ENCODE measurements around the gene PAK6.

PAK6 gene

DNA sequence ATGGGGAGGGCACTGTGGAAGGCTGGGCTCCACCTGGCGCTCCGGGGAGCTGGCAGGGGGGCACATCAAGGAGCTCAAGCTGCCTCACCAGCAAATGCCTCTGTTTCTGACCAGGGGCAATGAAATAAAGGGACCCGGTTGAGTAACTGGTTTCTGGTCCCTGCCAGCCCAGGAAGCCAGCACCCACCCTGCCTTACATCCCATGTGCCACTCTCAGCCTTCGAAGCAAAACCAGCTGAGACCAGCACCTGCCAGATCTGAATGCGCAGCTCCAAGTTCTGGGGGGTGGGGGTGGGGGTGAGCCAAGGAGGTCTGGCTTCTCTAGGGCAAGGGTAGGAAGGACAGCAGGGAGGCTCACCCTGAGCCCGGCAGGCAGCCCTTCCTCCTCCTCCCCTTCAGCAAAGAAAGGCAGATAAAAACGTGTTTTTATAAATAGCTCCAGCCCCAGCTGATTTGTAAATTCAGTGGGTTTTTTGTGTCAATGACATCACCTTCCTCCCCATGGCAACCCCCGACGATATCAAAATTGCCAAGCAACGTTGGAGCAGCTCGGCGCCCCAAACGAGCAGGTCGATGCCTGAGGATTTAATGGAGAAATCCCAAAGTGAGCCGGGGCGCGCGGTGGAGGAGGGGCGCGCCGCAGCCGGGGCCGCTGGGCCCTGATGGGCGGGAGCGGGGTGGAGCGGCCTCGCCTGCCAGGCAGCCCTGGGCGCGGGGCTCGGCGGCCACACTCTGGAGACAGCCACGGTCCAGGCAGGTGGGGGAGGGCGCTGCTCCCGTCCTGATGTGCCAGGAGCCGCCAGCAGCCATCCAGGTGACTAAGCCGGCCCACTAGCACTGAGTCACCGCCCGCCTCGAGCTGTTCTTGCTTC lies at the start of gene PAK6:
Gene PAK6 (plus strand): TSS at position 532 of the 872 bp plus-strand sequence. CDS start 25,723 bp downstream, outside the sequence.
- peak; percentile 53 for DNase-seq (ENCODE audit: low read depth)

DNA sequence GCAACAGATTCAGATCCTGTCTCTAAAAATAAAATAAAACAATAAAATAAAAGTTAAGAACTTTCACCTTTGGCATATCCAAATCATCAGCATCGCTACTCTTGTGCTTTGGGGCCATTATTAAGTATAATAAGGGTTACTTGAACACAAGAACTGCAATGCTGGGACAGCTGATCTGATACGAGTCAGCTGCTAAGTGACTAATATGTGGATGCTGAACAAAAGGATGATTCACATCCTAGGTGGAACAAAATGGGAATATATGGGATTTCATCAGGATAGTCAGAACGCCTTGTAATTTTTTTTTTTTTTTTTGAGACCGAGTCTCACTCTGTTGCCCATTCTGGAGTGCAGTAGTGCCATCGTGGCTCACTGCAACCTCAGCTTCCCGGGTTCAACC lies 48.3 kb upstream of the PAK6 start:
- DNase-seq (ENCODE audit: low read depth), result no peak

DNA sequence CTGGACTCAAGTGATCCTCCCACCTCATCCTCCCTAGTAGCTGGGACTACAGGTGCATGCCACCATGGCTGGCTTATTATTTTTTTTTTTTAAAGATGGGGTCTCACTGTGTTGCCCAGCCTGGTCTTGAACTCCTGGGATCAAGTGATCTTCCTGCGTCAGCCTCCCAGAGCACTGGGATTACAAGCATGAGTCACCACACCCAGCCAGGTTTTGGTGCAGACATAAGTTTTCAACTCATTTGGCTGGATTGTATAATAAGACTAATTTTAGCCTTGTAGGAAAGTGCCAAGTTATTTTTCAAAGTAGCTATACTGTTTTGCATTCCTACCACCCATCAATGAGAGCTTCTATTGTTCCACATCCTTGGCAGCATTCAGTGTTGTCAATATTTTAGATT lies 45.9 kb upstream of the PAK6 start:
- no peak for DNase-seq (ENCODE audit: low read depth)

DNA sequence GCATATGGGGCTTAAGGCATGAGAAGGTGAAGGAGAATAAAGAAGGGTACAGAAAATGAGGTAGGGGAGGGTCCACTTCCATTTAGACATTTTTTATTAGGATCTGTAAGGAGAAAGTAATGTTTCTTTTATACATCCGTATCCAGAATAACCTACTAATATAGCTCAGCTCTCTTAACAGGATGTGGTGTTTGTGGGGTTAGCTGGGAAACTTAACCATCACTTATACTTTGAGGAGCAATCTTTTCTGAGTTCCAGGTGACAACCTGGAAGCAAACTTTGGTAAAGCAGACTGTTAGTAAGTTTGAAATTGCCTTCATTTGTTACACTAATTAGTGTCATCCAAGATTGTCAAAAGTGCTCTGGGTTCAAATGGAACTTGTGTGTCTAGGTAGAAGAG lies 41.4 kb upstream of the PAK6 start:
- no peak for DNase-seq (ENCODE audit: low read depth)

DNA sequence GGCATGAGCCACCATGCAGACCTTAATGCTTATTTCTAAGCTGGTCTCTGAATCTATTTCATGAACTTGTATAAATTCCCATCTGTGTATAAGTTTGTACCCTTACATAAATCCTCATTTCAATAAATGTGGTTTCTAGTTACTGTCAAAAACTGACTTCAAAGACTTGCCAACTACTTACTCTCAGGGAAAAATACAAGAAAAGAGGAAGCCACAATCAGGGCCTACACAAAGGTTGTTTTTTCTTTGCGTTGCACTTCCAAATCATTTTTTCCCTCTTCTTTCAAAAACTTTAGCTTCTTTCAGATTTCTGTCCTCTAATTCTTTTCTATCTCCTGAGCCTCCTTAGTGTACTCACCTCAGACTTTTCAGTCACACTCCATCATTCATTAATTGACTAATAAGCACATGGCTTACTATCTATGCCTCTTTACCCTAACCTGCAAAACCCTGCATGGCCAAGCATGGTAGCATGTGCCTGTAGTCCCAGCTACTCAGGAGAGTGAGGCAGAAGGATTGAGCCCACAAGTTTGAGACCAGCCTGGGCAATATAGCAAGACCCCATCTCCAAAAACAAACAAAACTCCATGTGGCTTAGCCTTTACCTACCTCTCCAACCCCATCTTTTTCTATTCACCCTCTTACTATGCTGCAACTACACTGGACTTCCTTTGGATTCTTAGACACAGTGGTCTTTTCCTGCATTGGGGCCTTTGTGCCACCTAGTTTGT lies 40.3 kb upstream of the PAK6 start:
- DNase-seq (ENCODE audit: low read depth), result no peak

DNA sequence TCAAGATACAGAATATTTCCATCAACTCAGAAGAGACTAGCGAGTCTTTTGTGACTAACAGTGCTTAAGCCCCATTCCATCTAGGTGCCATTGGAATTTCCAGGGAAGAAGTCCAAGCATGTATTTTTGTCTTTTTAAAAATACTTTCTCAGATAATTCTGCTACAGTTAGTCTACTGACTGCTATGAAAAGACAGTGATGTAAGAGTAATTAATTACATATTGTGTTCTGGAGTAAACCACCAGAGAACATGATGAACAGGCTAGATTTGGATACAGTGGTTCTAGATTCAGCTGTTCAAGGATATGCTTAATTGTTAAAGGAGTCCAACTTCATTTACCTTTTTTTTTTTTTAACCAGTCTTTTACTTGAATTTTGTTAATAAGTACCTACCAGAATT lies 34.8 kb upstream of the PAK6 start:
- no peak for DNase-seq (ENCODE audit: low read depth)

DNA sequence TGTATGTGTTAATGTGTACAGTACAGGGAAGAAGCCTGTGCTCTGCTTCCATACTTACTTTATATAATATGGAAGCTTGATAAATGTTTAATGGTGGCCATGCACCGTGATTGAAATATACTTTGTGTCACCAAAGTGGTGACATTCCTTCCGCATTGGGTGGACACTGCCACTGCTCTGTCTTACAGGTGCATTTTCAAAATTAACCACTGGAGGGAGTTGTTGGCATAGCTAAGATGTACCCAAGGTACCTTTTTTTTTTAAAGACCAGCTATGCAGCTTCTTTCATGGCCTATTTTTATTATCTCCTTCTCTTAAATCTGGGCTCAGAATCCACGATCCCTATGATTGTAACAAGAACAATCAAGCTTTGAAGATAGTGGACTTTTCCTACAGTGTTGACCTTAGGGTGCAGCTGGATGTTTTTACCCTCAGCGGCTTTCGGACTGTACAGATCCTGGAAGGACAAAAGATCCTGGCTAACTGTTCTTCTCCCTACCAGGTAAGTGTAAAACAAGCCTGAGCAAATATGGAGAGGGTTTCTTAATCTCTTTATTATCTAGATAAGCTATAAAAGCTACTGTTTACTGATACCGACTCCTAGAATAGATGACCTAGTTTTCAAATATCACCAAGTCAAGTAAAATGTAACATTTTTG lies 21.6 kb upstream of the PAK6 start:
- DNase-seq (ENCODE audit: low read depth), result no peak

DNA sequence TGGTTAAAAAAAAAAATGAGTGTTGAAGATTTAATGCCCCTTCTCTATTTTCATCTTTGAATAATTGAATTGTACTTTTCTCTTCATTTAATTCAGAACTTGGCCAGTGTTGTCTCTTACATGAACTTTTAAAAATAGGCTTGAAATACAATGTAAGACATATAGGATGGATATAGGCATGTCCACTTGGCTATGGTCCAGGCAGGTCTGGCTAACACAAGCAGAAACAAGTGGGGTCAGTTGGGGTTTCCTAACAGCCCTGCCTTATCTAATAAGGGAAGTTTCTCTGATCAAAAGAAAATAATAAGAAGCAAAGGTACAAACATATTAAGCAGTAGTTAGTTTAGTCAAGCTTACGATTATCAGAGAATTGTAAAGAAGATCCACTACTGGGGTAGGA lies 19.1 kb upstream of the PAK6 start:
- DNase-seq (ENCODE audit: low read depth), result no peak

DNA sequence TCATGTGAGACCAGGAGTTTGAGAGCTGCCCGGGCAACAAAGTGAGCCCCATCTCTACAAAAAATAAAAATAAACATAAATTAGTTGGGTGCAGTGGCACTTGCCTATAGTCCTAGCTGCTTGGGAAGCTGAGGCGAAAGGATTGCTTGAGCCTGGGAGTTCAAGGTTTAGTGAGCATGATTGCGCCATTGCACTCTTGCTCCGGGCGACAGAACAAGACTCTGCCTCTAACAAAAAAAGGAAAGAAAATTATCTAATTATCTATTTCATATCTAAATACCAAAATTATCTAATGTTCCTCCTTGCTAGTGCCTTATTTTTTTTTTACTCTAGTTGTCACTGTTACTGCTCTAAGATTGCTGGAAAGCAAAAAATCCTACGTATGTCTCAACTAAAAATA lies 16.7 kb upstream of the PAK6 start:
- DNase-seq (ENCODE audit: low read depth), result no peak

DNA sequence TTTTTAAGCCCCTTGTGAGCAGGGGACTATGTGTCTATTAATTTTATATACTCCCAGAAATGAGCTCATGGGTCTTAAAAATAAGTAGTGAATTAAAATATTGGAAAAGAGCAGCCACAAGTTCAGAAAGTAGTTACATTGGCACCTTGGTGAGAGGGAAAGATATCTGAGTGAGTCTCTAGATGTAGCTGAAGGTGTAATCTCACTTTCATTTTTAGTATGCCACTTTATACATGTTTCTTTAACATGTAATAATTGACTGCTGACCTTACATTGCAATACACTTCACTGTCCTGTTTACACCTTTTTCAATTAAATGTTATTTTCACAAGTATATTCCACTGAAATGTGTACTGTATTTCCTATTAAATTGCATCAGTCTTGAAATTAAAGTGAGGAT lies 12.1 kb upstream of the PAK6 start:
- no peak for DNase-seq (ENCODE audit: low read depth)

DNA sequence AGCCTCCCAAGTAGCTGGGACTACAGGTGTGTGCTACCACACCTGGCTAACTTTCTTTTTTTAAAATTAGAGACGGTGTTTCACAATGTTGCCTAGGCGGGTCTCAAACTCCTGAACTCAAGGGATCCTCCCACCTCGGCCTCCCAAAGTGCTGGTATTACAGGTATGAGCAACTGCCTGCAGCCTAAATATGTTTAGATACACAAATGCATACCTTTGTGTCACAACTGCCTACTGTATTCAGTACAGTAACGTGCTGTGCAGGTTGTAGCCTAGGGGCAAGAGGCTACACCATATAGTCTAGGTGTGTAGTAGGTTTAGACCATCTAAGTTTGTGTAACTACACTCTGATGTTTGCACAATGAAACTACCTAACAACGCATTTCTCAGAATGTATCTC lies 9.5 kb upstream of the PAK6 start:
- DNase-seq (ENCODE audit: low read depth), result no peak

DNA sequence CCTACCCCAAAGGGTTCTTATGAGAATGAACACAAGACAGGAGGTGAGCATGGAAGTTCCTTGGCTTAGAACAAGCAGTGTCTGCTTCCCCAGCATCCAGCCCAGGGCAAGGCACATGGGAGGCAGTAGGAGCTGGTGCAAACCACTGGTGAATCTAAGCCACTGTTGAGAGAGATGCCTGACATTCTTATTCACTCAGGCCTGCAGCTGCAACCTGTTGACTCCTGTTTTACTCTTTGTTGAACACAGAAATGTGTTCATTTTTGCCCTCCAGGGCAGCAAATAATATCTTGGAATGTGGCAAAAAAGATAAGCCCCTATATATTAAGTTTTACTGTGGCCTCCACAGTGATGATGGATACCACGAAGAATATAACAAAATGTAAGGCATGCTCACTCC lies 8.9 kb upstream of the PAK6 start:
- no peak for DNase-seq (ENCODE audit: low read depth)

DNA sequence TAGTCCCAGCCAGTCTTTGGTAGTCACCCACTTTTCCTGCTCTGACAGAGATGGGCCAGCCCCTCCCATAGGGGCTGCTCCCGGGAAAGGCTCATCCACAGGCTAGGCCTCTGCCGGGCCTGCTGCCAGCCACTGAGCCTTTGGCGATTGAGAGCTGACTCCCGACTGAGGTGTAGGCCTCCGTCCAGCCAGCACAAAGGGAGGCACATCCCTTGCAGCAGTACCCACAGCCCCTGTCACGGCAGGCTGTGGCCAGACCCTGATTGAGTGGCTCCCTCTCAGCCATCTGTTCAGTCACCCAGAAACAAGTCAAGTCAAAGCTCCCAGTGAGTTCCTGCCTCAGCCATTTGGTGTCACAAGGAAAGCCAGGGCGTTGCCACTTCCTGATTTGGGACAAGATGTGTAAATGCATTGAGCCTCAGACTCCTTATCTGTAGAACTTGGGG lies 6.2 kb upstream of the PAK6 start:
- DNase-seq (ENCODE audit: low read depth), result no peak

DNA sequence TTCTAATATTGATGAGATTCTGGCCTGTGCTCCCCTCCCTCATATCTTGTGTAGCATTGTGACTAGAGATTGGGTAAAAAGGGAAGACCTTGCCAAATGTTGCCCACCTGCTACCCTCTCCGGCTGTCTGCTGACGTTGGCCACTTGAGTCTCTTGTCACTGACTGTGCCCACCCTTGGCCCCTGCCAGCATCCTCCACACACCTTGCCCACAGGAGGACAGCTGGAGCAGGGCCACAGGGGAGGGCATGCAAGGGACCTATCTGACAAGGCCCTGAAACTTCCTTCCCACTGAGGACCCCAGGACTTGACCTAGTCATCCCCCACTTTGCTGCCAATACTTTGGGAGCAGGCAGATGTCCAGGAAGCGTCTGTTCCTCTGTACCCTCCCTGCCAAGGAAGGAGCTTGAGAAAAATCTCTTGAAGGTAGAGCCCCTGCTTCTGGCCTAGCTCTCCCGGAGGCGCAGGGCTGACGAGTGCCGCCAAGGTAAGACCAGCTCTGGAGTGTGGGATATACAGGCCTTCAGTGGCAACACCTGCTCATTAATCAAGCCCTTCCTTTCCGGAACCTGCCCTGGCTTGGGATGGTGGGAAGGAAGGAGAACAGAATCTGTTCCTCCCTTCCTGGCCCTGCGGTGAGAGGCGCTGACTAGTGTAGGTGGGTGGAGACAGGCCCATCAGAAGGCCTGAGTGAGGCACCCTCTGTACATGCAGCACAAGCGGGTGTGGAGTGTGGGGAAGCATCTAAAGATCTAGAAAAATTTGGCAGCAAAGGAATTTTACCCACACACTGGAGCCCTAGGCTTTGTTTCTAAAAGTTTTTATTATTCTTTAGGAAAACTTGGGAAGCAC lies 4.9 kb upstream of the PAK6 start:
- no peak for DNase-seq (ENCODE audit: low read depth)

DNA sequence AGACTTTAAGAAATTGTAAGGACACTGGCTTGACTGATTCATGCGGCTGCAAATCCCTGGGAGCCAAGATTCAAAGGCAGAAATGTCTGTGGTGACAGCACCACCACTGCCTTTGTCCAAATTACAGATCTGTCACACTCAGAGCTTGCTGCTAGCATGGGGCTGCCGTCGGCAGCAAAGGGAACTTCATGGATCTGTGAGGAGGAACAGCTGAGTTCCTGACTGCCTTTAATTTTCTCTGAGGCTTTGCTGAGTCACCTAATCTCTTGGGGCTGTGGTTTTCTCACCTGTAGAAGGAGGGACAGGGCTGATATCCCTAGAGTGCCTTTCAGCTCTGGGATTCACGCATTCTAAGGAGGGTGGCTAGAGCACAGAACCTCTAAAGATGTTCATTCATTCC lies 4.1 kb upstream of the PAK6 start:
- no peak for DNase-seq (ENCODE audit: low read depth)

DNA sequence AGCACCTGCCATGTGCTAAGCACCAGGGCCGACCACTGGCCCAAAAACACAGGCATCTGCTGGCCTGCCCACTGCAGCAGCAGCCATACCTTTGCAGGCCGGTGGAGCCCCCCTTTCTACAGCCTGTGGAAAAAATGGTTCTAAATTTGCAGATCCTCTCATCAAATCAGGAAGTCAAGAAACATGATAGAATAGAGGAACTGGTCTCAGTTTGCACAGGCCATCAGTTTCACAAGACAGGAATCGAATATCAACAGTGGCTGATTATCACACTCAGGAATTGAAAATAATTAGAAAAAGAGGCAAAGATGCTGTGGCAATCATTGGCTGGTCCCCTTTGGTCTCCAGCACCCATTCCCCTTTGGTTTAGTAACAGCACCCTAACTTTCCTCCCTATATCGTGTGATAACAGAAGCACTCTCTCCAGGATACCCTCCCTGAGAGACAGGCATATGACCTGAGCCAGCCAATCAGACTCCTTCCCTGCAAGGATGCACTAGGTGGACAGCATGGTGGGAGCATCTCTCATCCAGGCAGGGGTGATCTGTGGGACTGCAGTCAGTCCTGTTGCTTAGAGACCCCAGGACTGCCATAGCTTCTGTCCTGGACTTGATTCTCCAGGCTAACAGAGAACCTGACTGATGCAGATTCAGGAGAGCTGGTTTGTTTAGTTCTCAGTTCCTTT lies 3.5 kb upstream of the PAK6 start:
- no peak for DNase-seq (ENCODE audit: low read depth)

DNA sequence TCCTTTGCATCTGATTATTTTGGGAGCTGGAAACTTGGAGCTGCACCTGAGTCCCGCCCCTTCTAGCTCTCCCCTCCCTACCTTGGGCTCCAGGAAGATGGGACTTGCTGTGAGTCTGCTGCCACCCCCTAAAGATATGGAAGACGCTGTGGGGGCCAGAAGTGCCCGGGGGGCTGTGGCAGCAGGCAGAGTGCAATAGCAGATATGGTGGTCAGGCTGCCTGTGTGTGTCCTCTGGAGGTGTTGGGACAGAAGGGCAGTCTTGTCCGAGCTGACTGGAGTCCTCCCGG lies 485 bp downstream of the PAK6 start:
- no peak for DNase-seq (ENCODE audit: low read depth)

DNA sequence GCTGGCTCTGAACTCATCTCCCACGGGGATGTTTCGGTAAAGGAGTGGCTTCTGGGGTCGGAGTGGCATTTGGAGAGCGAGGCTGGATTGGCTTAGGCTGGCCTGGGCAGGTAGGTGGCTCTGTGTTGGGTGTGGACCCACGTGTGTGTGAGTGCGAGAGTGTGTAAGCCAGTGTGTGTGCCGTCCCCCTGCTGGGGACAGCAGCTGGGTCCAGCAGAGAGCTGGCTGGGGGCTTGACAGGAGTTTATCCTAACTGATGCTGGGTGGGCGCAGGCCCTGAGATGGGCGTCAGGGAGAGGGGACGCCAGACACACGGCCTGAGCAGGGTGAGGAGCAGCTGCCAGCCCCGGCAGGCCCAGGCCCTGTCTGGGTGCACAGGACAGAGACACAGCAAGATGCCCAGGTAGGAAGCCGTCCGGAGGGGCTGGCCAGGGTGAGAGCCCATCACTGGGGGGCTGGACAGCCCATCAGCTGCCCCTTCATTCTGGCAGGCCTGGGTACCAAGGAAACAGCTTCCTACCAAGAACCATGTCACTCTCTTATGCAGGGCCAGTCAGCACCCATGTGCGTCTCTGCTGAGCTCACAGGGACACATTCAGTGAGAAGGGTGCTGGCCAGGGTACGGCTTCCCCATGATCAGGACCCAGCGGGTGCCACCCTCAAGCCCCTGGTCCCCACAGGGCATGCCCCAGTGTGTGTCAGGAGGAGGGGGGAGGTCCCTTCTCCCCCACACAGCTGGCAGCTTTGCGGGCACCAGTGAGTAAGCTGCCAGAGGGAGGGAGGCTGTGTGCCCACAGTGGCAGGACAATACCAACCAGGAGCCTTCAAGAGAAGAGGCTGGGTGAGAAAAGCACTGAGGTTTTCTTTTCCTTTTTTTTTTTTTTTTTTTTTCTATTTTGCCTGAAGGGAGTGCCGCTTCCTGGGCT lies 1.1 kb downstream of the PAK6 start:
- no peak for DNase-seq (ENCODE audit: low read depth)

DNA sequence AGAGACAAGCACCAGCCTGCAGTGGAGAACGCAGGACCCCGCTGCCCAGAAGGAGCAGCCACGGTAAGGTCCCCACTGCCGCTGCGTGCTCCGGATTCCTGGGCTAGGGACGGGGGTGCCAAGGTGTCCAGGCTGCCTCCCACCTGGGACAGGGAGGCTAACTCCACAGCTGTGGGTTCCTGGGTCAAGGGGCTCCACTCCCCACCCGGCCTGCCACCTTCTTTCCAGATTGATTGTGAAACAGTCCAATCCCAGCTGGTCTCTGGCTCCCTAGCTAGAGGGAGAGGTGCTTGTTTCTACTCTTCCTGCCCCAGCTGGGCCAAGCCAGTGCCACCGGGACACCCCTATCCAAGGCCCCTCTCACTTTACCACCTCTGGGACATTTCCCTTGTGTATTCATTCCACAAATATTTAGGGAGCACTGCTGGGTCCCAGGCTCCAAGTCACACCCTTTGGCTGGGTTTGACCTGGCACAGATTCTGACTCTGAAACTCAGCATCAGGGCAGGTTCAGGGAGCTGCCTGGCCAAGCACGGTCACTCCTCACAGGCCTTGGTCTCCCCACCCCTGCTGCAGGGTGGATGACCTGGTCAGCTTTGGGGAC lies 1.9 kb downstream of the PAK6 start:
- DNase-seq (ENCODE audit: low read depth), result no peak

Data from activated T-cell treated with anti-CD3 and anti-CD28 coated beads for 48 hours (primary cell).